ENCODE results near the gene ATP6AP1. TPM values are rescaled to one million over a fixed set of nuclear protein-coding genes. Genes with fewer than 3 reads are reported as not detected.

ATP6AP1 gene
- total RNA-seq, 1 donor from 2014 or later, result 44.0 TPM

DNA sequence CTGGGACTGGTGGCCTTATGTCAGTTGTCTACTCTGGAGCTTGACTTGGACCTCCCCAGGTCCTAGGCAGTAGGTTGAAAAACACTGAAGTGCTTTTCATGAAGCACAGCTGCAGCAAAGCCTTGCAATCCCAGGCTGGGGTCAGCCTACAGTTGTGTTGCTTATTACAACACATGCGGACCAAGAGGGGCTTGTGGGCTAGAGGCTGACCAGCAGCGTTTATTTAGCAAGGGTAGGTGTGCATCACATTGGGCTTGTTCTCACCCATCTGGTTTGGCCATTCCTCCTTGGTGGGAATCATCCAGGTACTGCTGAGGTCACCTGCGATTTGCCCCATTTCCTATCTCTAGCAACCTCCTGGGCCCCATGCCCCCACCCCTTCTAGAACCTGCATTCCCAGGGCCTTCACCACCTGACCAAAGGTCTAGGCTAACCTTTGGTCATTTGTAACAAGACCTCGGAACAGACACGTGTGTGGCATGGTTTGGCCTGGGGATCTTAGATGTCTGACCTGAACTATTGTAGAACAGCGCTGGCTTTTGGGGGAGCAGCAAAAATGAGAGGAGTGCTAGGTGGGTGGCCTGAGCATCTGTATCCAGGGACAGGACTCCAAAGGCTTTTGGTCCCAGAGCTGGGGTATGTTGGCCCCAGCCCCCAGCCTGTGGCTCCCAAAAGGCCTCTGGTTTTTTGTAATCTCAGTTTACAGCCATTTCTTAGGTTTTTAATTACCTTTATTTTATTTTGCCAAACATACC, 27.3 kb upstream of the ATP6AP1 start:
- FAIRE-seq, result no peak
- no peak for TF ChIP-seq CTCF (IDR thresholded peaks at IDR 0.05; ENCODE audit: insufficient read depth, low read length, severe bottlenecking)
- DNase-seq (ENCODE audit: low read depth), result peak; percentile 39
- peaks cover 11% of the 10 kb centered on the region for H3K36me3 ChIP-seq (ENCODE audit: control insufficient read depth, insufficient read depth, low read length)
- no peaks in the 10 kb centered on the region for H3K27me3 ChIP-seq (ENCODE audit: control insufficient read depth, insufficient read depth, low read length)
- H3K4me3 ChIP-seq (ENCODE audit: low read depth, low read length), result no peak overlapping the region

DNA sequence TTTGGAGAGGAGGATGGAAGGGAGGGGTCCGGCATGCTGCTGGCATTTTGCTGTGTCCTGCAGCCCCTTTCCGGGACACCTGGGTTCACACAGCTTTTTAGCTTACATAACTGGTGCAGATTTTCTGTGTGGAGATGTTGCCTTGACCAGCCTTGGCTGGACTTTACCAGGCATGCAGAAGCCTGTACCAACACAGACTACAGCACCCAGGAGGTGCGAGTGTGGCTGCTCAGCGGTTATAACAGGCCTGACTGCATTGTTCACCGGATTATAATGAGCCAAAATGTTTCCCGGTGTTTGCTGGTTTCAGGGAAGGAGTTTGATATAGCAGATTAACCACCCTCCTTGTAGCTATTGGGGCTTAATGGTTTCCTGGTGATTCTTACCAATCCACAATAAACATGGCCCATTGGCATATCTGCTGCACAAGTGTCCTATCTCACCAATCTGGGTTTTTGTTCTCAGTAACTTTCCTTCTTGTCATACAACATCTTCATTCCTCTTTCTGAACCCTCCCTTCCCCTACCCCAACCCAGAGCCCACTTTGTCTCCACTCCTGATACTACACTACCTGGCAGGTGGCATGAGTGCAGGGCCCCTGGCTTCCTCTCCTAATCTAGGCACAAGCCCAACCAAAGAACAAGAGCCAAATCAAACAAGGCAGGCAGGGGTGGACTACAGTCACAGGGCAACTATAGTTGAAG, 26.4 kb upstream of the ATP6AP1 start:
- Histone ChIP-seq H3K36me3 (ENCODE audit: control insufficient read depth, insufficient read depth, low read length) (peaks cover 11% of the 10 kb centered on the region), H3K27me3 (ENCODE audit: control insufficient read depth, insufficient read depth, low read length) (no peaks in the 10 kb centered on the region), H3K4me3 (ENCODE audit: low read depth, low read length) (no peak overlapping the region)
- DNase-seq (ENCODE audit: low read depth), result peak; percentile 68
- no peak for TF ChIP-seq CTCF (IDR thresholded peaks at IDR 0.05; ENCODE audit: insufficient read depth, low read length, severe bottlenecking)
- FAIRE-seq, result no peak

- FAIRE-seq (no peak), DNase-seq (ENCODE audit: low read depth) (no peak)
- H3K27me3 ChIP-seq (ENCODE audit: control insufficient read depth, insufficient read depth, low read length), result no peaks in the 10 kb centered on the region
- H3K4me3 ChIP-seq (ENCODE audit: low read depth, low read length), result no peak overlapping the region
- no peak for TF ChIP-seq CTCF (IDR thresholded peaks at IDR 0.05; ENCODE audit: insufficient read depth, low read length, severe bottlenecking)
- H3K36me3 ChIP-seq (ENCODE audit: control insufficient read depth, insufficient read depth, low read length), result peaks cover 11% of the 10 kb centered on the region
Measured at GRCh38 chrX:154402622-154403127, 25.8 kb upstream of the ATP6AP1 start.

DNA sequence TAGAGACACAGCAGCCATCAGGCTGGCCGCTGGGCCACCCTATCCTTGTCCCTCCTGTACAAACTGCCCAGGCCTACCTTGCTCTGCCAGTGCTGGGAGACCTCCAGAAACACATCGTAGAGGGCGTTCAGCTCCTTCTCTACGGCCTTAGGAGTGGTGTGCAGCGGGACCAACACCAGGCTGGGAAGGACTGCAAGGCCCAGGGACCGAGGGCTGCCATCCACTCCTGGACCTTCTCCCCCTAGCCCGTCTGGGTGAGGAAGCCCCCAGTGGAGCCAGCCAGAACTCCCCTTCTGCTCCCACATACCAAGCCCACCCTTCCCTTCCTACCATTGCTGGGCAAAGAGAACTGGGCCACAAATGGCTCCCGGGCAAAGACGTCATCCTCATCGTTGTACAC, 25.3 kb upstream of the ATP6AP1 start:
- FAIRE-seq (no peak), DNase-seq (ENCODE audit: low read depth) (no peak)
- Histone ChIP-seq H3K36me3 (ENCODE audit: control insufficient read depth, insufficient read depth, low read length) (peaks cover 11% of the 10 kb centered on the region), H3K4me3 (ENCODE audit: low read depth, low read length) (no peak overlapping the region), H3K27me3 (ENCODE audit: control insufficient read depth, insufficient read depth, low read length) (no peaks in the 10 kb centered on the region)
- TF ChIP-seq CTCF (IDR thresholded peaks at IDR 0.05; ENCODE audit: insufficient read depth, low read length, severe bottlenecking), result no peak

GRCh38 chrX:154403858-154404257, 24.6 kb upstream of the ATP6AP1 start:
- DNase-seq (ENCODE audit: low read depth), result no peak
- H3K4me3 ChIP-seq (ENCODE audit: low read depth, low read length), result no peak overlapping the region
- no peaks in the 10 kb centered on the region for H3K27me3 ChIP-seq (ENCODE audit: control insufficient read depth, insufficient read depth, low read length)

More at GRCh38 chrX:154403858-154404257, 24.6 kb upstream of the ATP6AP1 start:
- no peak for TF ChIP-seq CTCF (IDR thresholded peaks at IDR 0.05; ENCODE audit: insufficient read depth, low read length, severe bottlenecking)
- peaks cover 10% of the 10 kb centered on the region for H3K36me3 ChIP-seq (ENCODE audit: control insufficient read depth, insufficient read depth, low read length)
- FAIRE-seq, result no peak

Measured in bronchial epithelial cell (primary cell).